ENCODE measurements around the gene REEP1.
A peak's percentile ranks its signal among the peaks of the same experiment; 100 is the strongest.
"Not testable (repeated sequence)": the region's sequence is repeated elsewhere in the genome, so short reads cannot be mapped to it uniquely, and the experiment has no call there.

The REEP1 gene

GRCh38 chr2:86202702-86203101 is 134.7 kb downstream of the REEP1 start:
- DNase-seq (ENCODE audit: low read depth), result no peak
- no peak overlapping the region for H3K4me3 ChIP-seq (ENCODE audit: low read length)
- TF ChIP-seq CTCF (conservative IDR thresholded peaks at IDR 0.05; ENCODE audit: low read depth, low read length), result no peak

GRCh38 chr2:86202336-86202692 is 135.1 kb downstream of the REEP1 start:
- DNase-seq (ENCODE audit: low read depth), result no peak
- TF ChIP-seq CTCF (conservative IDR thresholded peaks at IDR 0.05; ENCODE audit: low read depth, low read length), result no peak
- H3K4me3 ChIP-seq (ENCODE audit: low read length), result no peak overlapping the region

GRCh38 chr2:86201671-86202335 is 135.6 kb downstream of the REEP1 start:
- DNase-seq (ENCODE audit: low read depth), result no peak
- peak; percentile 29 for TF ChIP-seq CTCF (conservative IDR thresholded peaks at IDR 0.05; ENCODE audit: low read depth, low read length)
- no peak overlapping the region for H3K4me3 ChIP-seq (ENCODE audit: low read length)

GRCh38 chr2:86200564-86200963 is 136.9 kb downstream of the REEP1 start:
- not testable (repeated sequence) for DNase-seq (ENCODE audit: low read depth)
- H3K4me3 ChIP-seq (ENCODE audit: low read length), result peak overlapping the region; percentile 82

- TF ChIP-seq CTCF (conservative IDR thresholded peaks at IDR 0.05; ENCODE audit: low read depth, low read length), result no peak
- peak overlapping the region; percentile 82 for H3K4me3 ChIP-seq (ENCODE audit: low read length)
- DNase-seq (ENCODE audit: low read depth), result no peak
Measured at GRCh38 chr2:86199834-86200177, 137.6 kb downstream of the REEP1 start.

- peak overlapping the region; percentile 91 for H3K4me3 ChIP-seq (ENCODE audit: low read length)
- TF ChIP-seq CTCF (conservative IDR thresholded peaks at IDR 0.05; ENCODE audit: low read depth, low read length), result no peak
- no peak for DNase-seq (ENCODE audit: low read depth)
Measured at GRCh38 chr2:86195808-86196387, 141.5 kb downstream of the REEP1 start.

- H3K4me3 ChIP-seq (ENCODE audit: low read length), result peak within 1 kb of the TSS; percentile 91
- peak; percentile 92 for DNase-seq (ENCODE audit: low read depth)
- TF ChIP-seq CTCF (conservative IDR thresholded peaks at IDR 0.05; ENCODE audit: low read depth, low read length), result no peak
Measured at GRCh38 chr2:86195055-86195807, 142.2 kb downstream of the REEP1 start, which contains the start of gene IMMT. TSS of gene IMMT (minus strand) at chr2:86195462. CDS start at chr2:86195382, 80 bp downstream.

All from retinal pigment epithelial cell (primary cell).